HepG2 (cell line): ENCODE data around the gene PRM3. TPM values are rescaled to one million over a fixed set of nuclear protein-coding genes. Genes with fewer than 3 reads are reported as not detected.

Experiments
- ATAC-seq: fragments of 200-7000 bp; cut with Tn5 transposase; 3 replicates; pipeline ENCODE4 v1.9.1; 2020; ENCODE audit warnings: mild to moderate bottlenecking, moderate library complexity
- BruUV-seq: library from RNA; stranded (reverse); fragments of 400-500 nt; replicated peaks from 2 replicates; lab custom pipeline; 2021; lab: Mats Ljungman, UMichigan
- CTCF ChIA-PET: fragments of 300-600 bp; formaldehyde crosslinking; extraction: SDS; loops from one replicate; lab custom pipeline; 2021; ENCODE audit warnings: low total read pairs, inconsistent platforms, low intra/inter-chr PET ratio; lab: Yijun Ruan, JAX
- POLR2A ChIA-PET: fragments of 350-600 bp; sonication (Branson Sonifier 250); formaldehyde crosslinking; loops from one replicate; lab custom pipeline; 2020; ENCODE audit warnings: antibody characterized with exemption, inconsistent platforms; lab: Yijun Ruan, JAX
- DNase-seq: peaks from one replicate; pipeline ENCODE4 v3.0.0-alpha.2; 2015; ENCODE audit warnings: low spot score
- FAIRE-seq: peaks from 3 replicates; lab custom pipeline; 2011; peaks lifted over from hg19 to GRCh38; lab: Jason Lieb, UNC
- H2AFZ ChIP-seq: one replicate; pipeline ENCODE4 v1.6.1; 2011; ENCODE audit warnings: low read length, inconsistent platforms
- H3K27ac ChIP-seq: fragments of 300-600 bp; 3 replicates; pipeline ENCODE4 v1.8.0; 2011; ENCODE audit warnings: mixed run types, mild to moderate bottlenecking, mixed read lengths, low read length, inconsistent platforms; ENCODE audit not compliant: insufficient read depth; ENCODE audit errors: extremely low read length
- H3K27me3 ChIP-seq, 2 experiments: fragments of 200-600 bp in 1 of 2; 2 replicates in 1 of 2; 3 replicates in 1 of 2; pipeline versions ENCODE4 v1.6.0 to v1.8.0; 2011; ENCODE audit warnings: low read length in 2 of 2, mild to moderate bottlenecking in 2 of 2, moderate library complexity in 2 of 2, inconsistent platforms in 1 of 2; ENCODE audit not compliant: insufficient read depth in 2 of 2, control insufficient read depth in 1 of 2
- H3K36me3 ChIP-seq, 2 experiments: fragments of 200-600 bp in 1 of 2; replicated peaks in 1 of 2; 2 replicates in 1 of 2; 3 replicates in 1 of 2; pipeline versions ENCODE4 v1.5.1 to v1.8.0; 2011; ENCODE audit warnings: low read length in 2 of 2, inconsistent platforms in 1 of 2; ENCODE audit not compliant: insufficient read depth in 2 of 2, control insufficient read depth in 1 of 2
- H3K4me1 ChIP-seq: 2 replicates; pipeline ENCODE4 v1.5.1; 2012; ENCODE audit warnings: low read length, inconsistent platforms; ENCODE audit not compliant: insufficient read depth
- H3K4me2 ChIP-seq: 2 replicates; pipeline ENCODE4 v1.6.0; 2011; ENCODE audit warnings: low read depth, low read length, inconsistent platforms
- H3K4me3 ChIP-seq, 3 experiments: fragments of 200-600 bp in 1 of 3; sonication (generic), shearing (Covaris generic) in 1 of 3; replicated peaks in 1 of 3; 2 replicates each; pipeline ENCODE4 v1.5.1; 2011 to 2016; ENCODE audit warnings: low read length in 3 of 3, inconsistent platforms in 2 of 3, low read depth in 2 of 3, mild to moderate bottlenecking in 2 of 3, control low read depth in 1 of 3, mixed read lengths in 1 of 3; ENCODE audit not compliant: insufficient read depth in 1 of 3
- H3K79me2 ChIP-seq: one replicate; pipeline ENCODE4 v1.6.1; 2011; ENCODE audit warnings: low read length, inconsistent platforms; ENCODE audit not compliant: insufficient read depth
- H3K9ac ChIP-seq: 2 replicates; pipeline ENCODE4 v1.6.0; 2011; ENCODE audit warnings: mild to moderate bottlenecking, low read depth, low read length, inconsistent platforms; ENCODE audit not compliant: insufficient read depth
- H3K9me3 ChIP-seq: 2 replicates; pipeline ENCODE4 v1.5.1; 2012; ENCODE audit warnings: mild to moderate bottlenecking, low read length
- H4K20me1 ChIP-seq: 2 replicates; pipeline ENCODE4 v1.6.0; 2011; ENCODE audit warnings: inconsistent platforms, mild to moderate bottlenecking, low read length, moderate library complexity; ENCODE audit not compliant: insufficient read depth
- CEBPG ChIP-seq: IDR thresholded peaks from 2 replicates; pipeline ENCODE4 v1.6.1; 2016
- EEA1 ChIP-seq: sonication (generic); formaldehyde crosslinking; IDR thresholded peaks from 2 replicates; pipeline ENCODE4 v1.5.1; 2020; ENCODE audit warnings: mild to moderate bottlenecking, missing genetic modification reagents, borderline replicate concordance
- HDAC1 ChIP-seq: sonication (generic); formaldehyde crosslinking; IDR thresholded peaks from 2 replicates; pipeline ENCODE4 v1.5.1; 2020; ENCODE audit warnings: mild to moderate bottlenecking, missing genetic modification reagents
- JDP2 ChIP-seq: sonication (generic); formaldehyde crosslinking; IDR thresholded peaks from 2 replicates; pipeline ENCODE4 v1.8.1; 2022; ENCODE audit warnings: missing genetic modification reagents, borderline replicate concordance
- JUND ChIP-seq: sonication (generic); formaldehyde crosslinking; IDR thresholded peaks from 2 replicates; pipeline ENCODE4 v1.8.0; 2022; ENCODE audit warnings: mild to moderate bottlenecking, missing genetic modification reagents
- PCBP2 ChIP-seq: fragments of 200-400 bp; formaldehyde crosslinking; optimal IDR thresholded peaks from 2 replicates; pipeline ENCODE3; 2018; ENCODE audit warnings: low read length, low read depth; ENCODE audit not compliant: poor library complexity, severe bottlenecking
- PHF5A ChIP-seq: IDR thresholded peaks from one replicate; pipeline ENCODE4 v1.6.1; 2018; ENCODE audit warnings: low read depth, missing genetic modification reagents; ENCODE audit not compliant: unreplicated experiment
- SMAD9 ChIP-seq: sonication (generic); formaldehyde crosslinking; IDR thresholded peaks from 2 replicates; pipeline ENCODE4 v1.5.1; 2020; ENCODE audit warnings: mild to moderate bottlenecking, missing genetic modification reagents
- SSRP1 ChIP-seq: IDR thresholded peaks from 2 replicates; pipeline ENCODE4 v1.6.1; 2016; ENCODE audit warnings: control low read depth
- ZFYVE20 ChIP-seq: sonication (generic); formaldehyde crosslinking; IDR thresholded peaks from 2 replicates; pipeline ENCODE4 v1.8.0; 2023; ENCODE audit warnings: low read depth, mild to moderate bottlenecking, moderate library complexity, missing genetic modification reagents, borderline replicate concordance
- ZMYM2 ChIP-seq: sonication (generic); formaldehyde crosslinking; IDR thresholded peaks from 2 replicates; pipeline ENCODE4 v1.8.0; 2022; ENCODE audit warnings: mild to moderate bottlenecking, missing genetic modification reagents
- ZMYM3 ChIP-seq: sonication (generic); formaldehyde crosslinking; IDR thresholded peaks from 2 replicates; pipeline ENCODE4 v1.5.1; 2020; ENCODE audit warnings: mild to moderate bottlenecking, missing genetic modification reagents
- ZNF558 ChIP-seq: sonication (generic); formaldehyde crosslinking; IDR thresholded peaks from 2 replicates; pipeline ENCODE4 v1.9.0; 2022; ENCODE audit warnings: mild to moderate bottlenecking, missing genetic modification reagents, borderline replicate concordance
- ZNF570 ChIP-seq: sonication (generic); formaldehyde crosslinking; IDR thresholded peaks from 2 replicates; pipeline ENCODE4 v1.4.0; 2020; ENCODE audit warnings: mild to moderate bottlenecking, missing genetic modification reagents, borderline replicate concordance
- ZNF615 ChIP-seq: sonication (generic); formaldehyde crosslinking; IDR thresholded peaks from 2 replicates; pipeline ENCODE4 v1.5.0; 2020; ENCODE audit warnings: mild to moderate bottlenecking, missing genetic modification reagents, borderline replicate concordance
- ZNF788 ChIP-seq: sonication (generic); formaldehyde crosslinking; IDR thresholded peaks from 2 replicates; pipeline ENCODE4 v1.5.0; 2020; ENCODE audit warnings: mild to moderate bottlenecking, missing genetic modification reagents, borderline replicate concordance
- WGBS: methylation state at CpG from one replicate; pipeline ENCODE4 v1.1.6; 2017; ENCODE audit warnings: low lambda C conversion rate; 5-methylcytosine and 5-hydroxymethylcytosine counted together
- in situ Hi-C: cut with HindIII; loops from 2 replicates; pipeline ENCODE4 v1.10.0; 2017; ENCODE audit warnings: low pct_unique_long_range_greater_than_20kb; ENCODE audit not compliant: extremely low pct_ligation_motif_present
- intact Hi-C: fragments of 100-400 bp; cut with micrococcal nuclease; formaldehyde crosslinking; loops from one replicate; pipeline ENCODE4 v1.10.0; 2022; ENCODE audit not compliant: unreplicated experiment
- polyA plus RNA-seq, 8 experiments: library from polyadenylated mRNA; depleted of rRNA in 3 of 8; stranded (reverse) in 7 of 8; unstranded in 1 of 8; fragments of >200 nt; fragmentation: Illumina TruSeq in 4 of 8; extraction: Trizol in 4 of 8; gene quantifications; 2 replicates each; pipeline versions ENCODE4 v1.2.1 to v1.2.3, GENCODE V29; 2011 to 2016; ENCODE audit warnings: low read depth in 4 of 8, missing spikeins in 1 of 8, mixed read lengths in 1 of 8; ENCODE audit not compliant: insufficient read depth in 1 of 8
- total RNA-seq, 5 experiments: library from RNA; depleted of rRNA; stranded (reverse); fragments of >200 nt; fragmentation: Illumina TruSeq; extraction: Trizol; gene quantifications; 2 replicates each; pipeline ENCODE4 v1.2.3, GENCODE V29; 2016; ENCODE audit warnings: low read depth in 1 of 5
- TF ChIP-seq, protein P1 (sequence below): sonication (generic); formaldehyde crosslinking; conservative IDR thresholded peaks from 2 replicates; pipeline ENCODE4 v1.4.0; 2020; ENCODE audit warnings: missing genetic modification reagents
- TF ChIP-seq, protein P2 (sequence below): sonication (generic); formaldehyde crosslinking; IDR thresholded peaks from 2 replicates; pipeline ENCODE4 v1.5.1; 2020; ENCODE audit warnings: mild to moderate bottlenecking, missing genetic modification reagents

Gene PRM3
- total and polyA plus RNA-seq, 2 of the 13 experiments (the other 11 are each of a cell fraction or from before 2014, with no cell fraction given) = not detected

DNA sequence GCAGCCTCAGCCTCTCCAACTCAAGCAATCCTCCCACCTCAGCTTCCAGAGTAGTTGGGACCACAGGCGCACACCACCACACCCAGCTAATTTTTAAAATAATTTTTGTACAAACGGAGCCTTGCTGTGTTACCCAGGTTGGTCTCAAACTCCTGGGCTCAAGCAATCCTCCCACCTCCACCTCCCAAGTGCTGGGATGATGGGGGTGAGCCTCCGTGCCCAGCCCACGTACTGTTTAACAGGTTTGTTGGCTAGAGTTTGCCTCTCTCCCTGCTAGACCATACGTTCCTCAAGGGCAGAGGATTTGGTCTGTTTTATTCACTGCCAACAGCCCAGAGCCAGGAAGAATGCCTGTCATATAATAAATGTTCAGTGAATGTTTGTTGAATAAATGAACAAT is 44.0 kb downstream of the PRM3 start:
- in situ Hi-C loops (no loop called here), intact Hi-C loops (no loop called here)
- no peaks in the 10 kb centered on the region for H3K36me3 ChIP-seq
- ATAC-seq (no peak), FAIRE-seq (no peak)
- no peak overlapping the region for H3K9ac ChIP-seq
- H4K20me1 ChIP-seq = no peaks in the 10 kb centered on the region
- no peaks in the 10 kb centered on the region for H3K79me2 ChIP-seq
- TF ChIP-seq ZNF615 (CRISPR knock-in tag) = no peak
- no peak for TF ChIP-seq ZNF788 (CRISPR knock-in tag)
- no peak for TF ChIP-seq PCBP2
- TF ChIP-seq, protein P1, sequence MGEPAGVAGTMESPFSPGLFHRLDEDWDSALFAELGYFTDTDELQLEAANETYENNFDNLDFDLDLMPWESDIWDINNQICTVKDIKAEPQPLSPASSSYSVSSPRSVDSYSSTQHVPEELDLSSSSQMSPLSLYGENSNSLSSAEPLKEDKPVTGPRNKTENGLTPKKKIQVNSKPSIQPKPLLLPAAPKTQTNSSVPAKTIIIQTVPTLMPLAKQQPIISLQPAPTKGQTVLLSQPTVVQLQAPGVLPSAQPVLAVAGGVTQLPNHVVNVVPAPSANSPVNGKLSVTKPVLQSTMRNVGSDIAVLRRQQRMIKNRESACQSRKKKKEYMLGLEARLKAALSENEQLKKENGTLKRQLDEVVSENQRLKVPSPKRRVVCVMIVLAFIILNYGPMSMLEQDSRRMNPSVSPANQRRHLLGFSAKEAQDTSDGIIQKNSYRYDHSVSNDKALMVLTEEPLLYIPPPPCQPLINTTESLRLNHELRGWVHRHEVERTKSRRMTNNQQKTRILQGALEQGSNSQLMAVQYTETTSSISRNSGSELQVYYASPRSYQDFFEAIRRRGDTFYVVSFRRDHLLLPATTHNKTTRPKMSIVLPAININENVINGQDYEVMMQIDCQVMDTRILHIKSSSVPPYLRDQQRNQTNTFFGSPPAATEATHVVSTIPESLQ (CRISPR knock-in tag) = no peak
- TF ChIP-seq JDP2 (CRISPR knock-in tag) = no peak
- no peak for TF ChIP-seq PHF5A
- no peak for TF ChIP-seq SSRP1 (CRISPR knock-in tag)
- no peak for TF ChIP-seq ZFYVE20 (CRISPR knock-in tag)
- TF ChIP-seq, protein P2, sequence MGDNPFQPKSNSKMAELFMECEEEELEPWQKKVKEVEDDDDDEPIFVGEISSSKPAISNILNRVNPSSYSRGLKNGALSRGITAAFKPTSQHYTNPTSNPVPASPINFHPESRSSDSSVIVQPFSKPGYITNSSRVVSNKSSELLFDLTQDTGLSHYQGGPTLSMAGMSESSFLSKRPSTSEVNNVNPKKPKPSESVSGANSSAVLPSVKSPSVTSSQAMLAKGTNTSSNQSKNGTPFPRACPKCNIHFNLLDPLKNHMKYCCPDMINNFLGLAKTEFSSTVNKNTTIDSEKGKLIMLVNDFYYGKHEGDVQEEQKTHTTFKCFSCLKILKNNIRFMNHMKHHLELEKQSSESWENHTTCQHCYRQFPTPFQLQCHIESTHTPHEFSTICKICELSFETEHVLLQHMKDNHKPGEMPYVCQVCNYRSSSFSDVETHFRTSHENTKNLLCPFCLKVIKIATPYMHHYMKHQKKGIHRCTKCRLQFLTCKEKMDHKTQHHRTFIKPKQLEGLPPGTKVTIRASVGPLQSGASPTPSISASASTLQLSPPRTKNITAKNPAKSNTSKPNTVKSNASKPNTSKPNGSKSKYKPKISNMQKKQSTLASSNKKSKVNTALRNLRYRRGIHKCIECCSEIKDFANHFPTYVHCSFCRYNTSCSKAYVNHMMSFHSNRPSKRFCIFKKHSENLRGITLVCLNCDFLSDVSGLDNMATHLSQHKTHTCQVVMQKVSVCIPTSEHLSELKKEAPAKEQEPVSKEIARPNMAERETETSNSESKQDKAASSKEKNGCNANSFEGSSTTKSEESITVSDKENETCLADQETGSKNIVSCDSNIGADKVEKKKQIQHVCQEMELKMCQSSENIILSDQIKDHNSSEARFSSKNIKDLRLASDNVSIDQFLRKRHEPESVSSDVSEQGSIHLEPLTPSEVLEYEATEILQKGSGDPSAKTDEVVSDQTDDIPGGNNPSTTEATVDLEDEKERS = no peak
- no peak for TF ChIP-seq ZMYM2 (CRISPR knock-in tag)
- no peak for TF ChIP-seq ZNF570
- TF ChIP-seq ZNF558 = no peak
- TF ChIP-seq ZMYM3 (CRISPR knock-in tag) = no peak
- TF ChIP-seq JUND (CRISPR knock-in tag) = no peak
- no peak for TF ChIP-seq EEA1 (CRISPR knock-in tag)
- no peak for TF ChIP-seq HDAC1 (CRISPR knock-in tag)
- no peak for TF ChIP-seq CEBPG (CRISPR knock-in tag)
- TF ChIP-seq SMAD9 (CRISPR knock-in tag) = no peak
- TF ChIP-seq, all 625 proteins: peak for 0
- no peak overlapping the region for H2AFZ ChIP-seq
- H3K9me3 ChIP-seq = no peaks in the 10 kb centered on the region
- CTCF ChIA-PET = no interaction called here
- no peak overlapping the region for H3K4me2 ChIP-seq
- 35% methylated on average over 5 of the region's 5 CpGs for WGBS
- peaks cover 3 to 37% of the 10 kb centered on the region in 2 experiments; a peak in 3 of 5 replicates for H3K27me3 ChIP-seq
- H3K27ac ChIP-seq = no peak overlapping the region
- no peak for DNase-seq
- POLR2A ChIA-PET = no interaction called here
- no TSS peak for BruUV-seq
- H3K4me1 ChIP-seq = peaks cover 24% of the 10 kb centered on the region
- no peak overlapping the region for H3K4me3 ChIP-seq
